GM21515 (cell line): ENCODE data around the gene DCAF15.
"Not testable (repeated sequence)": the region's sequence is repeated elsewhere in the genome, so short reads cannot be mapped to it uniquely, and the experiment has no call there.

Source experiments
- ATAC-seq: cut with Tn5 transposase; IDR thresholded peaks from one replicate; pipeline ENCODE4 v1.9.1; 2021; ENCODE audit not compliant: unreplicated experiment

Gene DCAF15, protein sequence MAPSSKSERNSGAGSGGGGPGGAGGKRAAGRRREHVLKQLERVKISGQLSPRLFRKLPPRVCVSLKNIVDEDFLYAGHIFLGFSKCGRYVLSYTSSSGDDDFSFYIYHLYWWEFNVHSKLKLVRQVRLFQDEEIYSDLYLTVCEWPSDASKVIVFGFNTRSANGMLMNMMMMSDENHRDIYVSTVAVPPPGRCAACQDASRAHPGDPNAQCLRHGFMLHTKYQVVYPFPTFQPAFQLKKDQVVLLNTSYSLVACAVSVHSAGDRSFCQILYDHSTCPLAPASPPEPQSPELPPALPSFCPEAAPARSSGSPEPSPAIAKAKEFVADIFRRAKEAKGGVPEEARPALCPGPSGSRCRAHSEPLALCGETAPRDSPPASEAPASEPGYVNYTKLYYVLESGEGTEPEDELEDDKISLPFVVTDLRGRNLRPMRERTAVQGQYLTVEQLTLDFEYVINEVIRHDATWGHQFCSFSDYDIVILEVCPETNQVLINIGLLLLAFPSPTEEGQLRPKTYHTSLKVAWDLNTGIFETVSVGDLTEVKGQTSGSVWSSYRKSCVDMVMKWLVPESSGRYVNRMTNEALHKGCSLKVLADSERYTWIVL

DNA sequence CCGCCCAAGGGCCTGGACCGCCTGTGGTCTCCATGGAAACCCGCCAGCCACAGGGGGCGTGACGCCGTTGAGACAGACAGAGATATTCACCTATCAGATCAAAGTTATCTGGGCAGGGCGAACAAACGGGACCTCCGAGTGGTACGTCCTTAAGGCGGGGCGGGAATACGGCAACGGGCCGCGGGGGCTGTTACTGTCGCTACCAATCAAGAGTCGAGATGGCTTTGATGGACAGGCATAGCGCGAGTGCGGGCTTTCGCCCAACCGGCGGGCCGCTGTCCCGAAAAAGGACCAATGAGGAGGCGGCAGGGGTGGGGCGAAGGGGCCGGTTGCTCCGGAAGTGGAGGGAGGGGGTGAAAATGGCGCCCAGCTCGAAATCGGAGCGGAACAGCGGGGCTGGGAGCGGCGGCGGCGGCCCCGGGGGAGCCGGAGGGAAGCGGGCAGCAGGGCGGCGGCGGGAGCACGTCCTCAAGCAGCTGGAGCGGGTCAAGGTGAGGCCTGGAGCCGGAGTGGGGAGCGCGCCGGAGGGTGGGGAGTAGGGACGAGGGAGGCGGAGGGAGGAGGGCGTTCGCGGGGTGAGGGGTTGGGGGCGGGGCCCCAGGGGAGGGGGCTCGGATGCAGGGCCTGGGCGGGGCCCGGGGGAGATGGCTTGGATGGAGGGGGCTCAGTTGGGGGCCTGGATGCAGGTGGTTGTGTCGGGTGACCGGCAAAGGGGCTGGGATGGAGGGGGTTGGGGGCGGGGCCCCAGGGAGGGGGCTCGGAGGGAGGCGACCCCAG is at the start of gene DCAF15:
Gene DCAF15 (plus strand): TSS at position 356 of the 777 bp plus-strand sequence. CDS start 4 bp downstream, at position 360.
- ATAC-seq, result peak; percentile 96

DNA sequence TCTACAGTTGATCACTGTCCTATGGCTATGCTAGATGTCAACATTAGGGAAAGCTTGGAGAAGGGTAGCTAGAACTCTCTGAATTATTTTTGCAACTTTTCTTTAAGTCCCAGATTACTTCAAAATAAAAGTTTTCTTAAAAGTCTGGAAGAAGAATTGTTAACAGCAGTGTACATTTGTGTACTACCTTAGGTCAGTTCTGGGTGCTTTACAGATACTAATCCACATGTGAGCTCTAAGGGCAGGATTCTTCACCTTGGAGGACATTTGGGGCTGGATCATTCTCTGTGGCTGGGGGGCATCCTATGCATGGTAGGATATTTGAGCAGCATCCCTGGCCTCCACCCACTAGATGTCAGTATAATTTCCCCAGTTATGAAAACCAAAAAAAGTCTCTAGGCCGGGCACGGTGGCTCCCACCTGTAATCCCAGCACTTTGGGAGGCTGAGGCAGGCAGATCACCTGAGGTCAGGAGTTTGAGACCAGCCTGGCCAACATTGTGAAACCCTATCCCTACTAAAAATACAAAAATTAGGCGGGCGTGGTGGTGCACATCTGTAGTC is 49.2 kb upstream of the DCAF15 start:
- no peak for ATAC-seq

DNA sequence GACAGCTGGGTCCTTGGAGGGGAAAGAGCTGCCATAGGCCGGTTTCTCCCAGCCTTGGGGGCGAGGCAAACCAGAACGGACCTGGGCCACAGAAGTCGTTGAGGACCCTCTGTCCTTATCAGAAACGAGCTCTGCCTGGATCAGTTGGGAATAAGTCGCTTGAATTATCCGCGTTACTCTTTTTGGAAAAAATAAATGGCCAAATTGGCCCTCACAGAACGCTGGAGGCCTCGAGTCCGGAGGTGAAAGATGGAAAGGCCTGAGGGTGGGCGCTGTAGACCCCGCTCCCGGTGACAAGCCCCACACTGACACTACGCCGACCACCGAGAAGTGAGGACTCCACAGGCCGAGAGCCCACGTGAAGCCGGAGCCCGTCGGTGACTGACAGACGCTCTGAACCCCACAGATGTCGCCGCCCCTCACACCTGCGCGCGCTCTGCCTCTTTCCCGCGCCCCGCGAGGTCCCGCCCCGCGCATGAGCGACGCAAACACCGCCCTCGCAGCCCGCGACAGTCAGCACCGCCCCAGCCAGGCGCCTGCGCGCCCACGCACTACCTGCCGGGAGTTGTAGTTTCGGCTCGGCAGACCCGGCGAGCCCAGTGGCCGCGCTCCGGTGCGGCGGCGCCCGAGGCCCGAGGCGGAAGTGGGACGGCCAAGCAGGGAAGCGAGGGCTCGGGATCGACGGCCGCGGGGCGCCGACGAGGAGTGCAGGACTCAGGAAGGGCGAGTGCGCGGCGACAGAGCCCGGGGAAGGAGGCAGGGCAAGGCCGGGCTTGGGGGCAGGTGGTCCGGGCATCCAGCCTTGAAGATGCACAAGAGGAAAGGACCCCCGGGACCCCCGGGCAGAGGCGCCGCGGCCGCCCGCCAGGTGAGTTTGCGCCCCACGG is 46.4 kb upstream of the DCAF15 start, which contains the start of the genes BRME1 and CC2D1A:
Gene BRME1 (minus strand): TSS at position 484 of the 887 bp plus-strand sequence. CDS start 1,225 bp downstream, outside the sequence.
Gene CC2D1A (plus strand): TSS at position 568 of the 887 bp plus-strand sequence. CDS start 241 bp downstream, at position 809.
- ATAC-seq, result peak; percentile 89

DNA sequence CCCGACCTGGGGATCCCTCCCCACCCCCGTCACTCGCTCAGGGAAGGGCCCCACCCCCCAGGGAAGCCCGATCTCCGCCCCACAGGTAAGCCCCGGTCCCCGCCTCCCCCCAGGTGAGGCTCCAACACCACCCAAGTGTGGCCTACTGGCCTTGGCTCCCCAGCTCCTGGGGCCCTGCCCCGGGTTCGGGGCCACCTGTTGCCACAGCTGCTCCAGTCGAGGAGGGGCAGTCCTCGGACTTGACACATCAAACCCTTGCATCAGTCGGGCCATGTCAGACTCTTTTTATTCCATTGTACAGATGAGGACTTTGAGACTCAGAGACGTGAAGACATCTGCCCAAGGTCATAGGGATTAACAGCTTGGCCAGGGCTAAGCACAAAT is 45.8 kb upstream of the DCAF15 start:
- peak; percentile 12 for ATAC-seq

DNA sequence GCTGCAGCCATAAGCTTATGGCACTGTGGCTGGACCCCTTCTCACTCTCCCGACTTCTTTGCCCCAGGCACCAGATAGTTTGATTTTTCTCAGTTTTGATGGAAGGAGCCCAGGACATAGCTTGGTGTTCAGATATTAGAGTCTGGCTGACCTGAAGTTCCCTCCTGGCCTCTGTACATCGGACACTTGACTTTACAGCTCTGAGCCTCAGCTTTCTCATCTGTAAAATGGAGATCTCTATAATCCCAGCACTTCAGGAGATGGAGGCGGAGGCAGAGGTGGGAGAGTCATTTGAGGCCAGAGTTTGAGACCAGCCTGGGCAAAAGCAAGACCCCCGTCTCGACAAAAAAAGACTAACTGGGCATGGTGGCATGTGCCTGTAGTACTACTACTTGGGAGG is 45.4 kb upstream of the DCAF15 start:
- no peak for ATAC-seq

DNA sequence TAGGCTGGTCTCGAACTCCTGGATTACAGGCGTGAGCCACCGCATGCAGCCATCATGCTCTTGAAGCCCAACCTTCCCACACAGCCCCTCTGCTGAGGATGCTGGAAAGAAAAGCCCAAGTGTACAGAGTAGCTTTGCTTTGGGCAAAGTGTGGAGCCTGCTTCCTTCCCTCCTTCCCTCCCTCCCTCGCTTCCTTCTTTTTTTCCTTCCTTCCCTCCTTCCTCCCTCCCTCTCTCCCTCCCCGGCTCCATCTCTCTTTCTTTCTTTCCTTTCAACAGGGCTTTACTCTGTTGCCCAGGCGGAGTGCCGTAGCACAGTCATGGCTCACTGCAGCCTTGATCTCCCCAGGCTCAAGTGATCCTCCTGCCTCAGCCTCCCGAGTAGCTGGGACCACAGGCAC is 43.6 kb upstream of the DCAF15 start:
- no peak for ATAC-seq

DNA sequence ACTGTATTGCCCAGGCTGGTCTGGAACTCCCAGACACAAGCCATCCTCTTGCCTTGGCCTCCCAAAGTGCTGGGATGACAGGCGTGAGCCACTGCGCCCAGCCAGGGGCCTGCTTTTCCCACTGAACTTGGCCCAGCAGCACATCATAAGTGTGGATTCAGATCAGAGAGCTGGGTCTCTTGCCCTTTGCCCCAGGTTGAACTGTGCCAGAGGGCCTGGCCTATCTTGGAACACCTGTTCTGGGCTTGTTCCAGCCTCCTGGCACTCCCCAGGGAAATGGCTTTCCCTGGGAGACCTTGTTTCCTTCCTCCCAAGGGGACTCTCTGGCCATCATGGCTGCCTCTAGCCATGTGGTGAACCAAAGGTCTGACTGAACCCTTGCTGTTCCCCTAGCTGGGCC is 42.9 kb upstream of the DCAF15 start:
- no peak for ATAC-seq

DNA sequence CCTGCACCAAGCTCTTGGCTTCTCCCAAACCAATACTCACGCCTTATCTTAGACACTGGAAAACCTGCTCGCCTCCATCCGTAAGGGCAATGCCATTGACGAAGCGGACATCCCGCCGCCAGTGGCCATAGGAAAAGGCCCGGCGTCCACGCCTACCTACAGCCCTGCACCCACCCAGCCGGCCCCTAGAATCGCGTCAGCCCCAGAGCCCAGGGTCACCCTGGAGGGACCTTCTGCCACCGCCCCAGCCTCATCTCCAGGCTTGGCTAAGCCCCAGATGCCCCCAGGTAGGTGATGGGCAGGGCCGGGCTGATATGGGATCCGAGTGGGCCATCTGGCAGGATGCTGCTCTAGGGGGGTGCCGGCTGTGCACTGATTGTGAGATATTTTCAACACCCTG is 39.0 kb upstream of the DCAF15 start:
- ATAC-seq, result no peak

DNA sequence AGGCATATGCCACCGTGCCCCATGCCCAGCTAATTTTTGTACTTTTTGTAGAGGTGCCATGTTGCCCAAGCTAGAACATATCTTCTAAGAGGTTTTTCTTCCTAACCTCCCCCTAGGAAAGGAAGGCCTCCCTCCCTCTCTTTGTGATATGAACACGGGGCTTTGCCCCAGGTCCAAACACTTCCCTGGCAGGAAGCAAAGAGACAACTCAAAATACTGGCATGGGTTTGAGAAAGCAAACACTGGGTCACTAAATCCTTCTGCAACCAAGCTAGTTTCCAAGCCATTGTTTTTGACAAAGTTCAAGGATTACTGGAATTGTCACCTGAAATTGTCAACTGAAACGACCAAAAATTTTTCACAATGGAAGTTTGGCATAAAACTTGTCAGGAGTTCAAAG is 37.5 kb upstream of the DCAF15 start:
- no peak for ATAC-seq

DNA sequence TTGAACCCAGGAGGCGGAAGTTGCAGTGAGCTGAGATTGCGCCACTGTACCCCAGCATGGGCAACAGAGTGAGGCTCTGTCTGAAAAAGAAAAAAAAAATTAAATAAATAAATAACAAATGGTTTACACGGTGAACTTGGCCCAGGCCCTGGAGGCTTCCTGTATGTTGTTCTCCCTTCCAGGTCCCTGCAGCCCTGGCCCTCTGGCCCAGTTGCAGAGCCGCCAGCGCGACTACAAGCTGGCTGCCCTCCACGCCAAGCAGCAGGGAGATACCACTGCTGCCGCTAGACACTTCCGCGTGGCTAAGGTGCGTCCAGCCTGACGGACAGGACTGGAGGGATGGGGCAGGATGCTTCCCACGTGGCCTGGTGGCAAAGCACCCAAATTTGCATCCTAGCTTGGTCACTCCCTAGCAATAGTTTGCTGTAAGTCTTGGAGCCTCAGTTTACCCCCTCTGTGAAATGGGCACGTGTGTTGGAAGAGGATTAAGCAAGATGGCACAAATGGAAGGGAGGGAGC is 34.4 kb upstream of the DCAF15 start:
- no peak for ATAC-seq

DNA sequence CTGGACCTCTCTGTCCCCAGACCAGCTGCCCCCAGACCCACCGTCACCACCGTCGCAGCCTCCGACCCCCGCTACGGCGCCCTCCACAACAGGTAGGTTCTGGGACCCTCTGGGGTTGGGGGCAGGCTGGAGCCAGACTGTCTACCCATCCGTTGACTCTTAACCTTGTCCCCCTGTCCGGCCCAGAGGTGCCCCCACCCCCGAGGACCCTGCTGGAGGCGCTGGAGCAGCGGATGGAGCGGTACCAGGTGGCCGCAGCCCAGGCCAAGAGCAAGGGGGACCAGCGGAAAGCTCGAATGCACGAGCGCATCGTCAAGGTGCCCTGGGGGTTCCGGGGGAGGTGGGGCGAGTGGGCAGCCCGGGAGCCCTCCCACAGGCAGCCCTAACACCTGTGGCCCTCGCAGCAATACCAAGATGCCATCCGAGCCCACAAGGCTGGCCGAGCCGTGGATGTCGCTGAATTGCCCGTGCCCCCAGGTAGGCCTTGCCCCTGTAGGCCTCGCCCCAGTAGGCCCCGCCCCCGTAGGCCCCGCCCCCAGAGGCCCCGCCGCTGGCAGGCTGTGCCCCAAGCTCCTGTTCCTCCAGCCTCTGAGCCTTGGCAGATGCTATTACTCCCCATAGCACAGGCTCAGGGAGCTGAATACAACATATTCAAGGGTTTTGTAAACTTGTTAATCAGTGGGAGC is 33.4 kb upstream of the DCAF15 start:
- ATAC-seq, result no peak

DNA sequence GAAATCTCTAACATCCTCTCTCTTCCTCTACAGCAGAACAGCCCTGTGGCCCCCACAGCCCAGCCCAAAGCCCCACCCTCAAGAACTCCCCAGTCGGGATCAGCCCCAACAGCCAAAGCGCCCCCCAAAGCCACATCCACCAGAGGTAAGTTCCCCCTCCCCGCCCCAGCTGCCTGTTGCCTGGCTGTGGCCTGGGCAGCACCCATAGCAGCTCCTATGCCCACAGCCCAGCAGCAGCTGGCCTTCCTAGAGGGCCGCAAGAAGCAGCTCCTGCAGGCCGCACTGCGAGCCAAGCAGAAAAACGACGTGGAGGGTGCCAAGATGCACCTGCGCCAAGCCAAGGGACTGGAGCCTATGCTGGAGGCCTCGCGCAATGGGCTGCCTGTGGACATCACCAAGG is 31.8 kb upstream of the DCAF15 start:
- no peak for ATAC-seq

DNA sequence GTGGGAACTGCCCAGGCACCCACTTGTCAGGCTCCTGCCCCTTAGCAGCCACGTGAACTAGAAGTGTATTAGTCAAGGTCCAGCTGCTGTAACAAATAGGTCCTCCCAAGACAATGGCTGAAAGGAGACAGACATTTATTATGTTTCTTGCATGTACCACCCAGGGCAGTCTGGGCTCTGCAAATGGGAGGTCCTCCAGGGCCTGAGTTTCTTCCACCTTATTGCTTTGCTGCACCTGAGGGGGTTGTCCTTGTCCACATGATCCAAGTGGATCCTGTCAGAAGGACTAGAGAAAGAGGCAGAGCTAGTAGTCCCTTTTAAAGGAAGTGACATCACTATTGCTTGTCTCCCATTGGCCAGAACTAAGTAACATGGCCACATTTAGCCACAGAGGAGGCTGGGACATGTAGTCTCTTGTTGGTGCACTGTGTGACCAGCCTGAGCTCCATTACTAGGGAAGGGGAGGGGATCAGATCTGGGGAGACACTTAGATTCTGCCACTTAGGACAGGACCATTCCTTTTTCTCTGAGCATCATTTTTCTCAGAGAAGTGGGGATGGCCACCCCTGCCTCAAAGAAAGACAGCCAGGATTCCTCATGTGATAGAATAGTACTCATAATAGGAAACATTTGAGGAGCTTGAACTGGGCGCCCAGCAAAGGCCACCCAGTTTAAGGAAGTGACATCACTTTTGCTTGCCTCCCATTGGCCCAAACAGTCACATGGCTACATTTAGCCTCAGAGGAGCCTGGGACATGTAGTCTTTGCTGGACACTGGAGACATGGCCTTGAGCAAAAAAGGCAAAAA is 31.2 kb upstream of the DCAF15 start:
- ATAC-seq, result peak; percentile 49

DNA sequence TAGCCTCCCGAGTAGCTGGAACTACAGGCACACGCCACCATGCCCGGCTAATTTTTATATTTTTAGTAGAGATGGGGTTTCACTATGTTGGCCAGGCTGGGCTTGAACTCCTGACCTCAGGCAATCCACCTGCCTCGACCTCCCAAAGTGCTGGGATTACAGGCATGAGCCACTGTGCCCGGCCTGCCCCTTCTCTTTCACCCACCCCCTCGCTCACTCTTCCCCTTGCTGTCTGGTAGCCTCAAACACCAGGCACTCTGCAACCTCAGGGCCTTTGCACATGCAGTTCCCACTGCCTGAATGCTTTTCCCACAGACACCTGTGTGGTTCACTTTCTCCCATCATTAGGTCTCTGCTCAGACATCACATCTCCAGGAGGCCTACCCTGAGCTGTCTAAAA is 30.2 kb upstream of the DCAF15 start:
- ATAC-seq, result not testable (repeated sequence)

DNA sequence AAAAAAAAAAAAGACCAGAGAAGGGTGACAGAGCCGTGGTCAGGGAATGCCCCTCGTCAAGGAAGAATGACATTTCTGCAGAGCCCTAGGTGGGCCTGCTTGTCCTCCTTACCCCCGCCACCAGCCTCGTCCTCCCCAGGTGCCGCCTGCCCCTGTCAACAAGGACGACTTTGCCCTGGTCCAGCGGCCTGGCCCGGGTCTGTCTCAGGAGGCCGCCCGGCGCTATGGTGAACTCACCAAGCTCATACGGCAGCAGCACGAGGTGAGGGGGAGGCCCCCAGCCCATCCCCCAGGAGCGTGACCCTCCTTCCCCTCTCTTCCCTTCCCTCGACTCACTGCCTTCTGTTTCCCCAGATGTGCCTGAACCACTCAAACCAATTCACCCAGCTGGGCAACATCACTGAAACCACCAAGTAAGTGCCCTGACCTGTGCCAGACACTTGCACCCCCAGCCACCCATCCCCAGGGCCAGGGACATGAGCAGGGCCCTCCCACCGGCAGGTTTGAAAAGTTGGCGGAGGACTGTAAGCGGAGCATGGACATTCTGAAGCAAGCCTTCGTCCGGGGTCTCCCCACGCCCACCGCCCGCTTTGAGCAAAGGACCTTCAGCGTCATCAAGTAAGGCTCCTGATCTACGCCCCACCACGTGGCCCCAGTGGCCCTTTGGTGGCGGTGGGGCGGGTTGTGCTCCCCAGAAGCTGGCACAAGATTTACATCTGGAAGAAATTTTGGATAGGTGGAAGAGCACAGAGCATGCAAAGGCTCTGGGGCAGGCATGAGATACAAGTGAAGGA is 28.9 kb upstream of the DCAF15 start:
- no peak for ATAC-seq

DNA sequence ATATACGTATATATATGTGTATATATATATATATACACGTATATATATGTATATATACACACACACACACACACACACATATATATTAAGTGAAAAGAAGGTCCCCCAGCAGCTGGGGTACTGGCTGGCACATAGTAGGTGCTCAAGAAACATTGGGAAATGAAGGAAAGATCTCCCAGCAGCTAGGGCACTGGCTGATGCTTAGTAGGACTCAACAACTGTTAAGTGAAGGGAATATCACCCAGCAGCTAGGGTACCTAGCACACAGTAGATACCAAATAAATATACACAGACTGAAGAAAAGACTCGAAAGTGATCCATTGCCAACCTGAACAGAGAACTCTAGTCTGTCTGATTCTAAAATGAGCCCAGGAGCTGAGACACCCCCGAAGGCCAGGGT is 26.3 kb upstream of the DCAF15 start:
- no peak for ATAC-seq

DNA sequence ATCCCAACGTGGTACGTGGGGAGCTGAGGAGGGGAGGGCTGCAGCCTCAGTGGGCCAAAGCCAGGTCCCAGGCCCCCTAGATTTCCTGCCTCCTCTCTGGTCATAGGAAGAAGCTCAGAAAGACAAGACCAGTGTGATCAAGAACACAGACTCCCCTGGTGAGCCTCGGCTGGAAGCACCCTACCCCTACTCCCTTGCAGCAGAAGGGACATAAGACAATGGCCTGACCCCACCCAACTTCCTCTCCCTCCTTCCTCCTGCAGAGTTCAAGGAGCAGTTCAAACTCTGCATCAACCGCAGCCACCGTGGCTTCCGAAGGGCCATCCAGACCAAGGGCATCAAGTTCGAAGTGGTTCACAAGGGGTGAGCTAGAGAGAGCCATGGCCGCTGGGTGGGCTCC is 25.6 kb upstream of the DCAF15 start:
- ATAC-seq, result no peak

DNA sequence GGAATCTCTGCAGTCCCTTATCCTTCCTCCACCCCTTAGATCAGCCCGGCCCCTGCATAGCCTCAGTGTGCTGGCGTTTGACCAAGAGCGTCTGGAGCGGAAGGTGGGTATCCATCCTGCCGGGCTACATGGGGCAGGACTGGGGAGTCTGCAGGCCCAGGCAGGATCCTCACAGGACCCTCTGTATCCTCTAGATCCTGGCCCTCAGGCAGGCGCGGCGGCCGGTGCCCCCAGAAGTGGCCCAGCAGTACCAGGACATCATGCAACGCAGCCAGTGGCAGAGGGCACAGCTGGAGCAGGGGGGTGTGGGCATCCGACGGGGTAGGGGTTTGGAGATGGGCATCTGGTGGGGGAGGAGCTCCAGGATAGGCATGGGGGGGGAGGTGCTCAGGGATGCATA is 23.0 kb upstream of the DCAF15 start:
- no peak for ATAC-seq
